C4-2B (cell line): ENCODE results near the gene MST1.
"Not testable (repeated sequence)": the region's sequence is repeated elsewhere in the genome, so short reads cannot be mapped to it uniquely, and the experiment has no call there.

Source experiments
- CTCF ChIP-seq: fragments of 450-650 bp; conservative IDR thresholded peaks from 2 replicates; pipeline ENCODE4 v1.5.1; 2017; ENCODE audit warnings: mild to moderate bottlenecking
- ZFX ChIP-seq: fragments of 450-650 bp; IDR thresholded peaks from 2 replicates; pipeline ENCODE4 v1.6.1; 2017

GRCh38 chr3:49685846-49686245, 3.4 kb downstream of the MST1 start:
- not testable (repeated sequence) for TF ChIP-seq CTCF, ZFX
